HG03135 (cell line): ENCODE data around the gene TEPSIN.
"Not testable (repeated sequence)": the region's sequence is repeated elsewhere in the genome, so short reads cannot be mapped to it uniquely, and the experiment has no call there.

Experiments used
- ATAC-seq: cut with Tn5 transposase; IDR thresholded peaks from one replicate; pipeline ENCODE4 v1.9.1; 2021; ENCODE audit warnings: mild to moderate bottlenecking, moderate library complexity; ENCODE audit not compliant: unreplicated experiment

Gene TEPSIN

DNA sequence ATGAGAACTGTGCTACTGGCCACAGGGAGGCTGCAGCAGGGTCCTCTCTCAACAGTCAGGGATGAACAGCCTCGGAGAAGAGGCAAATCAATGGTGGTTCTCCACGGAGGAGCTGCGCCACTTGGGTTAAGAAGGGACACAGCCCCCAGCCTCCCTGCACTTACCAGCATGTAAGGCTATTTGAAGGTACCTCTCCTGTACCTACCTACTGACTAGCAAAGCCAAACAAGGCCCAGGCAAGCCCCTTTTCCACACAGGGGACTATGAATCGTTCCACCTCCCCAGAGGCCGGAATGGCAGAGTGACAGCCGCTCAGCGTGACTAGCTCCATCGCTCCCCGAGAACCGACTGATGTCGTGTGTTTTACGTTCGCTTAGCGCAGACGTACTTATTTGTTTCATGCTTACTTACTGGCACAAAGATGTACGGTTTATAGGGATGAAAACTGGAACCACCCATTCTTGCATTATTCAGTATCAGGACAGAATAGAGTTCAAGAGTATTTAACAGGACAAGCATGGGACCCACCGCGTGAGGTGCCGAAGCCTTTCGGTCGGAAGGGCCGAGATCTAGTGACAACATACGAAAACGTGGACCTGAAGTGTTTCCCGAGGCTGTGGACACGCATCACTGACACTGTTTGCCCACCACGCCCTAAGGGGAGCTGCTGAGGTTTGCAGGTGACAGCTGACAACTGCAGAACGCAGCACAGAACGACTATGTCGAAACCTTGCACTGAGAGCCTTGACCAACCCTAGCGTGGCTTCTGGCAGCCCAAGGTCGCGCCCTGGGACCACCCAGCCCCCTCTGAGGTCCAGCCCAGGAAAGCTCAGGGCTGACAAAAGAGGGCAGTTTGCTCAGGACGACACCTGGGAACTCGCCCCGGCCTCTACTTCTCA lies 1.0 kb downstream of the TEPSIN start:
- ATAC-seq: no peak

GRCh38 chr17:81236784-81237183 lies 2.1 kb downstream of the TEPSIN start:
- ATAC-seq: no peak

DNA sequence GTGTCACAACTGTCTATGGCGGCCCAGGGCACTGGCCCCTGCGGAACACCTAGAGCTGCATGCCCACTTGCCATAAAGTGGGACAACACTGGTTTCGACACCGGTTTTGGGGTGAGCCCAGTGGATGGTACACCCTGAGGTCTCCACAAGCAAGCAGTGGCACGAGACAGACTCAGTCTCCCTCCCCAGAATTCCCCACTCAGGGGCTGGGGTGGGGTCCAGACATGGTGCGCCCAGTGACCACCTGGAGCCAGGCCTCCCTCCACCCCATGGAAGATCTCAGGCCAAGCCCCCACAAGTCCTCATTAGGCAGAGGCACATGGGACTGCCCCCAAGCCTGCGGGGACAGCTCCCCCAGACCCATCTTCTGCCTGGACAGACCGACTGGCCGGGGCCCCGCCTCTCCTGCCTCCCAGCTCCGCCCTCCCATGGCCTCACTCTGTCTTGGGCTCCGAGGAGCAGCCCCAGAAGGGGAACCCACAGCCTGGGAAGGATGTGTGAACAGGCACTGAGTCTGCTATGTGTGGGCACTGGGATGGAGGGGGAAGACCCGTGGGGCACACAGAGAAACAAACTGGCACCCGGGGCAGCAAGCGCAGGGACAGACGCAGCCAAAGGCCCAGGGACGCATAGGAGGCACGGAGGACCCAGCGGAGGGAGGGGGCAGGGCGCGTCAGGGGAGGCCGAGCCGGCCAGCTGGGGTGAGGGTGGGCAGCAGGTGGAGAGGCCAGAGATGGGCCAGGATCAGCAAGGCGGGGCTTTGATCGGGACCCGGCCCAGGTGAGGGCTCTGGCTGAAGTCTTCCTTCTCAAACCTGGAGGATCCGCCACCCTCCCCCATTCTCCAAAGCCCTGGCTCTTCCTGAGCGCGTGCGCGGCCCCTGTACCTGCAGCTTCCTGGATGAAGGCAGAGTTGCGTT lies 2.8 kb downstream of the TEPSIN start:
- no peak for ATAC-seq

GRCh38 chr17:81234940-81235821 lies 3.7 kb downstream of the TEPSIN start:
- ATAC-seq: no peak

DNA sequence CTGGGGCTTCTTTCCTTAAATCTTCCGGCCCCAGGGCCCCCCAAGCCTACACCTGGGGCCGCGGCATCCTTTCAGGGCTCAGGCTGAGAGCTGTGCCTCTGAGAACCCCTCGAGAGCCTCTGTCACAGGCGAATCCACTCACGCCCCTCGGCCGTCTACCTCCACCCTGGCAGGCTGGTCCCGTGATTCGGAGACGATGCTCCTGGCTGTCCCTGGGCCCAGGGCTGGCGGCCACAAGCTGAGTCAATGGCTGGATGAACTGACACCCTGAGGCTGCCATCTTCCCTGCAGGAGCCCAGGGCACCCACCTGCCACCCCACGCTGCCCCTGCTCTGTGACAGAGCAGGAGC lies 4.4 kb downstream of the TEPSIN start:
- no peak for ATAC-seq

DNA sequence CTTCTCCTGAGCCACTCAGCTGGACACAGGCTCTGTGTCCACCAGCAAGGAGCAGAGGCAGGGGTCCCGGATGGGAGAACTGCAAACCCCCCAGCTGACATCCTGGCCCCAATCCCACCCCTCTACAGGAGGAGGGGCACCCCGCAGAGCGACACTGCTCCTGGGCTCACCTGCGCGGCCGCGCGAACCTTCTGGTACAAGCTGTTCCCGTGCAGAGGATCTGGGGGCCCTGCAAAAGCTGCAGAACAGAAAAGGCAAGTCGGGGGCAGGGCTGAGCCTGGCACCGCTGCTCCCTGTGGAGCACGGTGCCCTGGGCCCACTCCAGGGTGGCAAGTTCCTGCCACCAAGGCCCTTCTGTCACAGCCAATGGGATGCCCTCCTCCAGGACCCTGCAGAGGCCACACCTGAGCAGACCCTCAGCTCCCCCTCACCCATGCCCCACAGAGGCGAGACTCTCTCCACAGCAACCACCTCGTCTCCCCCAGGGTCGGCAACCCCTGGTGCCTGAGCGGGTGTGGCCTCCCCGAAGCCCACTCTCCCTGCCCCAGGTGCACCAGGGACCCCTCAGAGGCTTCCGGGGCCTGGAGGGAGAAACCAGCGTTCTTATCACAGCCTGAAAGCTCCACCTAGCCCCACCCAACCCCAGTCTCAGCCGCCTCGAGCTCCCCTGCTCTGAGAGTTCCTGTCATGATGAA lies 4.9 kb downstream of the TEPSIN start:
- no peak for ATAC-seq

DNA sequence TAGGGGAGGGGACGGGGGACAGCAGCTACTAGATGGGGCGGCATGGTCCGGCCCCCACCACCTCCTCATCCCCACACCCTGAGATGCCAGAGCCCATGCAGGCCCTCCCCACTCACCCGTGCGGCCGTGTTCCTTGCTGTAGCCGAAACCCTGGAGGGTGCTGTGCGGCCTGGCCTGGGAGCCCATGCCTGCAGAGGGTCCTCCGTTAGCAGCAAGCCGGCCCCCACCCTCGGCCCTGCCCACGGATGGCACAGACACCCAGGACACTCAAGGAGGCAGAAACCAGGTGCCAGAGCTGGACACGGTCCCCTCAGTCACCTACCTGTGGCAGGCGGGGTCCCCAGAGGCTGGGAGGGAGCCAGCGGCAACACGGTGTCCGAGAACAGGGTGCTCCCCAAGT lies 5.5 kb downstream of the TEPSIN start:
- no peak for ATAC-seq

DNA sequence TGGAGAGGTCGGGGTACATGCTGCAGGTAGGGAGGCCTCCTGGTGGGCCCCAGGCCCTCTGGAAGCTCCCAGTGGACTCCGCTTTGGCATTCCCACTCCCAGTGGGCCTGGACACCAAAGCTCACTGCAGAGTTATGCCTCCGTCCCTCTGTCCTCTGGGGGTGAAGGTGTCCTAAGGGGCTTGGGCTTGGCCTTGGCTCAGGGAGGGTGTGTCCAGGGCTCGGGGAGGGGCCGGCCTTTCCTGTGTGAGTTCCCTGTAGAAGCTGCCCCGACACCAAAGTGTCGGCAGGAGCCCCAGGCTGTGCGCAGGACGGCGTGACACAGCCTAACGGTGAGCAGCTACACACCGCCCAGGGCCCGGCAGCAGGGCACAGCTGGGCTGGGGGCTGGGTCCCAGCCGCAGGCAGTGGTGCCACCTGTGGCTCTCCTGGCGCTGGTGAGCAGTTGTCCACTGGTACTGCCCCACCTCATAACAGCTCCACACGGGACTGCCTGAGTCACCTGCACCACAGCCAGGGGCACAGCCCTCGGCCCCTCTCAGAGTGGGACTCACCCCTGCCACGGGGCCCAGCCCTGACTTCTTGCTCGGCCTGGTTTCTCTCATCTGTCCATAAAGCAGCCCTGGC lies 6.1 kb downstream of the TEPSIN start:
- no peak for ATAC-seq

DNA sequence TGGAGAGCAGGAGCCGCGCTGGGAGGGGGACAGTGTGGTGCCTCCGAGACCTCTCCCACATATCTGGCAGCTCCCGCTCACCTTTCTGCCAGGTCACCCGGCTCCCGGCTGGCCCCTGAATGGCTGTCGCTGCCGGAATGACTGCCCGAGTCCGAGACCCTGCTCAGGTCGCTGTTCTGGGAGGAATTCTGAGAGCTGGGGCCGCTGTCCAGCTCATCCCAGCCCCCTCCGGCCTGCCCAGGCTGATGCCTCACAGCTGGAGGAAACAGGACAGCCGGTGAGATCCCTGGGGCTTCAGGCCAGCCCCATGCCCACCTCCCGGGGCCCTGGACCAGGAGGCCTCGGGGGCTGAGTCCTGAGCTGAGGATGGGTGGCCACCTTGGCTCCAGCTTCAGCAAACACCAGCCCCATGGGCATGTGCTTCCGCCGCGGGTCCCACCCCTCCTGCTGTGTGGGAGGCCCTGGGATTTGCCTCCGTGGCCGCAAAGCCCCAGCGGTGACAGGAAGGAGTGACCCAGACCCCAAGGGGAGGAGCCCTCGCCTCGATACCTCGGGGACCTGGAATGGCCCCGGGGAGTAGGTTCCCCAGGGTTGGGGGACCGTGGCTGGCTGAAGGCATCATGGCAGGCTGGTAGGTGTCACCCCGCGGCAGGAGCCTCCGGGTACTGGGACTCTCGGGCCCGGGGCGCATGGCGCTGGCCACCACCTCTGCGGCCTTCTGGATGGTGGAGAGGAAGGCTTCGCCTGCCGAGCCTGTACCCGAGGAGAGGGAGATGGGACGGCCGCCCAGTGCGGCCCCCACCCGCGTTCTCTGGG lies 6.9 kb downstream of the TEPSIN start:
- no peak for ATAC-seq

DNA sequence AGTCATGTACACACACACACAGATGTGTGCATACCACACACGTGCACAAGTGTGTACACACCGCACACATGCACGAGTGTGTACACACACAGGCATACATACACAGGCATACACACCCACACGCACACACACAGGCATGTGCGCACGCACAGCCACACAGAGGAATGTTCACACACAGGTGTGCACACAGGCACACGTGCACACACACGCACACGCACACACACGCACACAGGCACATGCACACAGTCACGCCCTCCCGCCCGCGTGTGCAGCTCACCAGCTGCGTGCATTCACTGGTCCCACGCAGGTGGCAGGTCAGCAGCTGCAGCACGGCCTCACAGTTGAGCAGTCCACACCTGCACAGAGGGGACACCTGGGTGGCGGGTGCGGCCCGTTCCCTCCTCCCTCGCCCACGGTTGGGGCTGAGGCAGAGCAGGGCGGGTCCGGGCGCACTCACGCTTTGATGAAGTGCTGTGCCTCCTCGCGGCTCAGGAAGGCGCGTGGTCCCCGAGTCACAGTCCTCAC lies 7.7 kb downstream of the TEPSIN start:
- ATAC-seq: no peak

- no peak for ATAC-seq
These were observed 8.6 kb downstream of the TEPSIN start for GRCh38 chr17:81230043-81230820.

GRCh38 chr17:81229666-81229920 lies 9.3 kb downstream of the TEPSIN start:
- ATAC-seq: no peak

DNA sequence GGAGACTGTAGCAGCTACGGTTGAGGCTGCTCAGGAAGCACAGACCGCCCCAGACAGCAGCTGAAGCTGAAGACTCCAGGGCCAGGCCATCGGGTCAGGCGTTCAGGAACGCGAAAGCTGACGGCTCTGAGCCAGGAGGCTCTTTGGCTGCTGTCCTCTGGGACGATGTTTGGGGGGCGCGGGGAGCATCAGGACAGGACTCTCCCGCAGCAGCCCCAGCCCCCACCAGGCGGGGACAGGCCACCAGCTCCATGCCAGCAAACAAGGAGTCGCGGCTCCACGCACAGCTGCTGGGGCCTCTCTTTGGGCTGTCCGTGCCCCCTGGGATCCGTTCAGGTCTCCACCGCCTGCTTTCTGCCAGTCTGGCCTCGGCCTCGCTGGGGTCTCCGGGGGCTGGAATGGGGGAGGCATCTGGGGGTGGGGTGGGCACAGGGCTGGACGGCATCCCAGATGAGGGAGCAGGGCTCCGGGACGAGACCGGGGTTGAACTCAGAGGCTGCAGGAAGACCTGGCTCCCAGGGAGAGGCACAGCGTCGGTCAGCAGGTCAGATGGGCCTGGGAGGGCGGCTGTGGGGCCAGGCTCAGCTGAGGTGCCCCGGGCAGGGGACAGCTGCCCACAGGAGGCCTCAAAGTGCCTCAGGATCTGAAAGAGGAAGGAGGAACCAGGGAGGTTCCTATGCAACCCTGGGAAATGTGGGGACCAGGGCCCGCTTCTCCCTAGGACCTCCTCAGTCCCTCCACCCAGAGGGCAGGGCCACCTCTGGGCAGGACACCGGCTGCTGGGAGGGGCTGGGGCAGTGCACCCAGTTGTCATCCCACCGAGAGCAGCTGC lies 9.8 kb downstream of the TEPSIN start:
- ATAC-seq: no peak

DNA sequence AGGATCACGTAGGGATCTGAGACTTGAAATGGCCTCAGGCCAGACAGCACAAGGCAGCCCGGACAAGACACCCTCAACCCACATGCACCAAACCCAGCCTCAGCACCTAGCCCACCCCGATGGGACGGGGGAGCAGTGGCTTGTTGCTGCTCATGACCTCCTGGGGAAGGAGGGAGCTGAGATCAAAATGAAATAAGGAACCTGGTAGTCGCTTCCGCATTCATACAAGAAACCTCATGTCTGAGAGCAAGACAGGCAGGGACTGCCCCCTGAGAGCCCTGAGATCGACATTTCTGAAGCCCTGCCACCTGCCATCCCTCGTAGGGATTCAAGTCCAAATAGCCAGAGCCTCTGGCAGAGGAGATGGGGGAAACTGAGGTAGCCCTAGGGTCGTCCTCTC lies 10.4 kb downstream of the TEPSIN start:
- no peak for ATAC-seq

GRCh38 chr17:81227630-81228029 lies 11.2 kb downstream of the TEPSIN start:
- not testable (repeated sequence) for ATAC-seq

- ATAC-seq: no peak
These were observed 15.1 kb downstream of the TEPSIN start for GRCh38 chr17:81223762-81224130.

DNA sequence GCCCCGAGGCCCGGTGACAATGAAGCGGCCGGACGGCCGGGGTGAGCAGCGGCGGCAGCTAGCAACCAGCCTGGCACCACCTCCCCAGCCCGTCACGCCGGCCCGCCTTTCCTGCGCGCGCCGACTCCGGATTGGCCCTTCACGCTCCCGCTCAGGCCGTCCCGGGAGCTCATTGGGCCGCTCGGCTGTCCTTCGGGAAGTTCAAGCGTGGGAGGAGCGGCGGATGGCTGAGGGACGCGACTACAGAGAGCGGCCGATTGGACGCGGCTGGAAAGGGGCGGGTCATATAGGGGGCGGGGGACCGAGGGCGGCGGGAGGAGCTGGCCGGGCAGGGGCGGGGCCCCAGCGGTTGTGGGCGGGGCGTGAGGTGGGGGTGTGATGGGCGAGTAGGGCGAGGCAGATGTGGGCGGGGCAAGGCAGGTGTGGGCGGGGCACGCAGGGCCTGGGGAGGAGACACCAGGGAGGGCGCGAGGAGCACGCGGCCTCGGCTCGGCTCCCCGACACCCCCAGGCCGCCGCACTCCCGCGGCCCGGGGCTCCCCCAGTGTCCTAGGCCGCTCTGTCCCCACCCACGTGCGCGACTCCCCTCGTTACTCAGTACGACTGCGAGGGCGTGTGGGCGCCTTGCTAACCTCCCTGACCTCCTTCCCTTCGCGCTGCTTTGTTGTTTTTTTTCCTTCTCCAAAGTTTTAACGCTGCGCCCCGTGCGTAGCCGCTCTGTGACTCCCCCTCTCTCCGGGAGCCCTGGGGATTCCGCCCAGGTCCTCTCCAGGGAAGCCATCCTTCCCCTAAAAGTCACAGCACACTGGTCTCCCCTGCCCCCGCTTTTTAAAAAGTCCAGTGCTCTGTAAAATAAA lies 15.7 kb downstream of the TEPSIN start, which contains the start of gene CEP131:
TSS of gene CEP131 (minus strand) at position 60 of the 856 bp plus-strand sequence. CDS start 2,909 bp downstream, outside the sequence.
- peak; percentile 87 for ATAC-seq
